ENCODE data around the gene HOXB2.

DNA sequence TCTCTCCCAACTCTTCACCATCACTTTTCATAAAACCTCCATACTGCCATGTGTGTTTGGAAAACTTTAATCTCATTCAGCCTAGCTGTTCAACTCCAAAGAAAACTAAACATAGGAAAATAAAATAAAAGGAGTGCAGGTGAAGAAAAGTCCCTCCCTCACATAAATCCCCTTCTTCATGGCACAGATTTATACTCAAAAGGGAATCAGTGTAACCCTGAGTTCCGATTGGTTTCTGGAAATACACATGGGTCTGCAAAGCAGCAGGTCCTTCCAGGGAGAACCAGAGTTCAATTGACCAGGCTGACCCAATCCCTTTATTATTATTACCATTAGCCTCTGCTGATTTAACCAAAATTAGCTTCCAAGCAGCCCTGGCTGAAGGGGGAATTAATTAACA, 8.9 kb upstream of the HOXB2 start:
- TF ChIP-seq, protein P1, sequence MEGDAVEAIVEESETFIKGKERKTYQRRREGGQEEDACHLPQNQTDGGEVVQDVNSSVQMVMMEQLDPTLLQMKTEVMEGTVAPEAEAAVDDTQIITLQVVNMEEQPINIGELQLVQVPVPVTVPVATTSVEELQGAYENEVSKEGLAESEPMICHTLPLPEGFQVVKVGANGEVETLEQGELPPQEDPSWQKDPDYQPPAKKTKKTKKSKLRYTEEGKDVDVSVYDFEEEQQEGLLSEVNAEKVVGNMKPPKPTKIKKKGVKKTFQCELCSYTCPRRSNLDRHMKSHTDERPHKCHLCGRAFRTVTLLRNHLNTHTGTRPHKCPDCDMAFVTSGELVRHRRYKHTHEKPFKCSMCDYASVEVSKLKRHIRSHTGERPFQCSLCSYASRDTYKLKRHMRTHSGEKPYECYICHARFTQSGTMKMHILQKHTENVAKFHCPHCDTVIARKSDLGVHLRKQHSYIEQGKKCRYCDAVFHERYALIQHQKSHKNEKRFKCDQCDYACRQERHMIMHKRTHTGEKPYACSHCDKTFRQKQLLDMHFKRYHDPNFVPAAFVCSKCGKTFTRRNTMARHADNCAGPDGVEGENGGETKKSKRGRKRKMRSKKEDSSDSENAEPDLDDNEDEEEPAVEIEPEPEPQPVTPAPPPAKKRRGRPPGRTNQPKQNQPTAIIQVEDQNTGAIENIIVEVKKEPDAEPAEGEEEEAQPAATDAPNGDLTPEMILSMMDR (IDR thresholded peaks at IDR 0.05): no peak
- no peak for TF ChIP-seq POLR2A (IDR thresholded peaks at IDR 0.05)
